HEK293 (cell line): Measurements from ENCODE around the gene DOCK3.

ENCODE experiments used
- CTCF ChIA-PET: fragments of 350-600 bp; formaldehyde crosslinking; extraction: SDS; loops from one replicate; lab custom pipeline; 2021; ENCODE audit warnings: antibody characterized with exemption; lab: Yijun Ruan, JAX
- POLR2A ChIA-PET: fragments of 300-600 bp; formaldehyde crosslinking; extraction: SDS; loops from one replicate; lab custom pipeline; 2020; ENCODE audit warnings: antibody characterized with exemption, inconsistent platforms; lab: Yijun Ruan, JAX
- H3K27ac ChIP-seq: fragments of 200-500 bp; sonication (Bioruptor generic); 2 replicates; pipeline ENCODE4 v1.5.1; 2014; ENCODE audit warnings: low read depth, low read length, control low read depth, inconsistent platforms; ENCODE audit errors: extremely low read depth
- H3K36me3 ChIP-seq, 2 experiments: fragments of 200-500 bp in 1 of 2; sonication (Bioruptor generic) in 1 of 2; 1 replicate in 1 of 2; 2 replicates in 1 of 2; pipeline ENCODE4 v1.5.1; 2014 to 2017; ENCODE audit warnings: inconsistent platforms in 2 of 2, low read length in 2 of 2; ENCODE audit not compliant: control insufficient read depth in 2 of 2, insufficient read depth in 1 of 2
- H3K4me1 ChIP-seq: fragments of 200-500 bp; sonication (Bioruptor generic); 2 replicates; pipeline ENCODE4 v1.5.1; 2014; ENCODE audit warnings: mild to moderate bottlenecking, low read length, inconsistent platforms; ENCODE audit not compliant: control insufficient read depth, insufficient read depth
- H3K4me3 ChIP-seq: 2 replicates; pipeline ENCODE4 v1.5.1; 2011; ENCODE audit warnings: low read depth, mild to moderate bottlenecking, control low read depth, low read length, moderate library complexity
- H3K9me3 ChIP-seq: fragments of 200-500 bp; sonication (Bioruptor generic); 2 replicates; pipeline ENCODE4 v1.5.1; 2014; ENCODE audit warnings: low read depth, low read length, inconsistent platforms; ENCODE audit not compliant: control insufficient read depth, insufficient read depth
- BCL11B ChIP-seq: fragments of 450-650 bp; formaldehyde crosslinking; IDR thresholded peaks from 2 replicates; pipeline ENCODE4 v1.5.1; 2016; ENCODE audit warnings: low read depth, missing biosample characterization, missing genetic modification characterization
- GLIS1 ChIP-seq: fragments of 450-650 bp; formaldehyde crosslinking; IDR thresholded peaks from 2 replicates; pipeline ENCODE4 v1.5.1; 2016; ENCODE audit warnings: missing biosample characterization, missing genetic modification characterization
- MEIS1 ChIP-seq: sonication (generic); formaldehyde crosslinking; IDR thresholded peaks from 2 replicates; pipeline ENCODE4 v1.8.1; 2022; ENCODE audit warnings: missing genetic modification reagents, mild to moderate bottlenecking, borderline replicate concordance
- OVOL3 ChIP-seq: fragments of 450-650 bp; formaldehyde crosslinking; IDR thresholded peaks from 2 replicates; pipeline ENCODE4 v1.5.1; 2016; ENCODE audit warnings: missing biosample characterization, missing genetic modification characterization
- PRDM4 ChIP-seq: fragments of 450-650 bp; formaldehyde crosslinking; IDR thresholded peaks from 2 replicates; pipeline ENCODE4 v1.5.1; 2017; ENCODE audit warnings: missing biosample characterization, missing genetic modification characterization
- ZBTB17 ChIP-seq: fragments of 450-650 bp; formaldehyde crosslinking; IDR thresholded peaks from 2 replicates; pipeline ENCODE4 v1.5.1; 2016; ENCODE audit warnings: missing biosample characterization, missing genetic modification characterization
- ZBTB6 ChIP-seq: fragments of 450-650 bp; formaldehyde crosslinking; IDR thresholded peaks from 2 replicates; pipeline ENCODE4 v1.5.1; 2017; ENCODE audit warnings: missing biosample characterization, missing genetic modification characterization
- ZNF16 ChIP-seq: fragments of 450-650 bp; formaldehyde crosslinking; IDR thresholded peaks from 2 replicates; pipeline ENCODE4 v1.5.1; 2016; ENCODE audit warnings: low read depth, missing biosample characterization, missing genetic modification characterization
- ZNF175 ChIP-seq: fragments of 450-650 bp; formaldehyde crosslinking; IDR thresholded peaks from 2 replicates; pipeline ENCODE4 v1.5.1; 2016; ENCODE audit warnings: missing biosample characterization, missing genetic modification characterization
- ZNF350 ChIP-seq: fragments of 450-650 bp; formaldehyde crosslinking; IDR thresholded peaks from 2 replicates; pipeline ENCODE4 v1.5.0; 2017; ENCODE audit warnings: missing biosample characterization, mild to moderate bottlenecking, missing genetic modification characterization
- ZNF362 ChIP-seq: fragments of 450-650 bp; formaldehyde crosslinking; IDR thresholded peaks from 2 replicates; pipeline ENCODE4 v1.5.1; 2016; ENCODE audit warnings: missing biosample characterization, missing genetic modification characterization
- ZNF391 ChIP-seq: fragments of 450-650 bp; formaldehyde crosslinking; IDR thresholded peaks from 2 replicates; pipeline ENCODE4 v1.5.1; 2016; ENCODE audit warnings: low read depth, missing biosample characterization, missing genetic modification characterization, borderline replicate concordance
- ZNF394 ChIP-seq: fragments of 450-650 bp; formaldehyde crosslinking; IDR thresholded peaks from 2 replicates; pipeline ENCODE4 v1.5.1; 2016; ENCODE audit warnings: missing biosample characterization, missing genetic modification characterization, mild to moderate bottlenecking, moderate library complexity, borderline replicate concordance
- ZNF571 ChIP-seq: fragments of 450-650 bp; formaldehyde crosslinking; IDR thresholded peaks from 2 replicates; pipeline ENCODE4 v1.5.0; 2017; ENCODE audit warnings: missing biosample characterization, missing genetic modification characterization
- ZNF654 ChIP-seq: fragments of 450-650 bp; formaldehyde crosslinking; IDR thresholded peaks from 2 replicates; pipeline ENCODE4 v1.5.1; 2016; ENCODE audit warnings: low read depth, missing biosample characterization, missing genetic modification characterization
- ZNF768 ChIP-seq: fragments of 450-650 bp; formaldehyde crosslinking; IDR thresholded peaks from 2 replicates; pipeline ENCODE4 v1.5.1; 2018; ENCODE audit warnings: missing biosample characterization, mild to moderate bottlenecking, missing genetic modification characterization
- ZSCAN16 ChIP-seq: fragments of 450-650 bp; formaldehyde crosslinking; IDR thresholded peaks from 2 replicates; pipeline ENCODE4 v1.5.1; 2016; ENCODE audit warnings: missing biosample characterization, missing genetic modification characterization
- TF ChIP-seq, protein P1 (sequence below): fragments of 450-650 bp; formaldehyde crosslinking; IDR thresholded peaks from 2 replicates; pipeline ENCODE4 v1.5.1; 2016; ENCODE audit warnings: missing biosample characterization, missing genetic modification characterization
- TF ChIP-seq, protein P2 (sequence below): fragments of 450-650 bp; formaldehyde crosslinking; IDR thresholded peaks from 2 replicates; pipeline ENCODE4 v1.5.1; 2016; ENCODE audit warnings: missing biosample characterization, missing genetic modification characterization
- TF ChIP-seq, protein P3 (sequence below): fragments of 450-650 bp; formaldehyde crosslinking; IDR thresholded peaks from 2 replicates; pipeline ENCODE4 v1.5.1; 2016; ENCODE audit warnings: missing biosample characterization, missing genetic modification characterization

The DOCK3 gene

GRCh38 chr3:50983887-50984286, 309.2 kb downstream of the DOCK3 start (continued):
- TF ChIP-seq, protein P1, sequence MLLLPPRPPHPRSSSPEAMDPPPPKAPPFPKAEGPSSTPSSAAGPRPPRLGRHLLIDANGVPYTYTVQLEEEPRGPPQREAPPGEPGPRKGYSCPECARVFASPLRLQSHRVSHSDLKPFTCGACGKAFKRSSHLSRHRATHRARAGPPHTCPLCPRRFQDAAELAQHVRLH (tag by site-specific recombination): no peak
- TF ChIP-seq ZNF394 (tag by site-specific recombination): no peak

GRCh38 chr3:50985893-50986292, 311.2 kb downstream of the DOCK3 start:
- no peak overlapping the region for H3K4me3 ChIP-seq
- no peaks in the 10 kb centered on the region for H3K36me3 ChIP-seq
- no peak overlapping the region for H3K27ac ChIP-seq
- POLR2A ChIA-PET: no interaction called here
- TF ChIP-seq ZBTB6 (tag by site-specific recombination): no peak
- no peak for TF ChIP-seq ZNF654 (tag by site-specific recombination)
- no peak for TF ChIP-seq ZNF350 (tag by site-specific recombination)
- no peak for TF ChIP-seq OVOL3 (tag by site-specific recombination)
- no peak for TF ChIP-seq GLIS1
- TF ChIP-seq ZNF362 (tag by site-specific recombination): no peak
- TF ChIP-seq ZNF571 (tag by site-specific recombination): no peak
- no peak for TF ChIP-seq ZNF391
- no peak for TF ChIP-seq ZNF175 (tag by site-specific recombination)
- TF ChIP-seq, protein P2, sequence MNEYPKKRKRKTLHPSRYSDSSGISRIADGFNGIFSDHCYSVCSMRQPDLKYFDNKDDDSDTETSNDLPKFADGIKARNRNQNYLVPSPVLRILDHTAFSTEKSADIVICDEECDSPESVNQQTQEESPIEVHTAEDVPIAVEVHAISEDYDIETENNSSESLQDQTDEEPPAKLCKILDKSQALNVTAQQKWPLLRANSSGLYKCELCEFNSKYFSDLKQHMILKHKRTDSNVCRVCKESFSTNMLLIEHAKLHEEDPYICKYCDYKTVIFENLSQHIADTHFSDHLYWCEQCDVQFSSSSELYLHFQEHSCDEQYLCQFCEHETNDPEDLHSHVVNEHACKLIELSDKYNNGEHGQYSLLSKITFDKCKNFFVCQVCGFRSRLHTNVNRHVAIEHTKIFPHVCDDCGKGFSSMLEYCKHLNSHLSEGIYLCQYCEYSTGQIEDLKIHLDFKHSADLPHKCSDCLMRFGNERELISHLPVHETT (tag by site-specific recombination): no peak
- TF ChIP-seq ZNF16 (tag by site-specific recombination): no peak
- TF ChIP-seq MEIS1 (CRISPR knock-in tag): no peak
- no peak for TF ChIP-seq ZBTB17 (tag by site-specific recombination)
- TF ChIP-seq BCL11B (tag by site-specific recombination): no peak
- TF ChIP-seq ZSCAN16 (tag by site-specific recombination): no peak
- TF ChIP-seq, protein P3, sequence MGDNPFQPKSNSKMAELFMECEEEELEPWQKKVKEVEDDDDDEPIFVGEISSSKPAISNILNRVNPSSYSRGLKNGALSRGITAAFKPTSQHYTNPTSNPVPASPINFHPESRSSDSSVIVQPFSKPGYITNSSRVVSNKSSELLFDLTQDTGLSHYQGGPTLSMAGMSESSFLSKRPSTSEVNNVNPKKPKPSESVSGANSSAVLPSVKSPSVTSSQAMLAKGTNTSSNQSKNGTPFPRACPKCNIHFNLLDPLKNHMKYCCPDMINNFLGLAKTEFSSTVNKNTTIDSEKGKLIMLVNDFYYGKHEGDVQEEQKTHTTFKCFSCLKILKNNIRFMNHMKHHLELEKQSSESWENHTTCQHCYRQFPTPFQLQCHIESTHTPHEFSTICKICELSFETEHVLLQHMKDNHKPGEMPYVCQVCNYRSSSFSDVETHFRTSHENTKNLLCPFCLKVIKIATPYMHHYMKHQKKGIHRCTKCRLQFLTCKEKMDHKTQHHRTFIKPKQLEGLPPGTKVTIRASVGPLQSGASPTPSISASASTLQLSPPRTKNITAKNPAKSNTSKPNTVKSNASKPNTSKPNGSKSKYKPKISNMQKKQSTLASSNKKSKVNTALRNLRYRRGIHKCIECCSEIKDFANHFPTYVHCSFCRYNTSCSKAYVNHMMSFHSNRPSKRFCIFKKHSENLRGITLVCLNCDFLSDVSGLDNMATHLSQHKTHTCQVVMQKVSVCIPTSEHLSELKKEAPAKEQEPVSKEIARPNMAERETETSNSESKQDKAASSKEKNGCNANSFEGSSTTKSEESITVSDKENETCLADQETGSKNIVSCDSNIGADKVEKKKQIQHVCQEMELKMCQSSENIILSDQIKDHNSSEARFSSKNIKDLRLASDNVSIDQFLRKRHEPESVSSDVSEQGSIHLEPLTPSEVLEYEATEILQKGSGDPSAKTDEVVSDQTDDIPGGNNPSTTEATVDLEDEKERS (tag by site-specific recombination): no peak
- no peak for TF ChIP-seq ZNF768 (tag by site-specific recombination)
- TF ChIP-seq PRDM4 (tag by site-specific recombination): no peak
- TF ChIP-seq, all 188 proteins: peak for 0
- Histone ChIP-seq H3K4me1 (no peaks in the 10 kb centered on the region), H3K9me3 (no peaks in the 10 kb centered on the region)
- CTCF ChIA-PET: interaction anchor here (0.6 to 1.6 kb wide), 3 partner anchors 14 to 115 kb away, joined by 3 read pairs; no protein-coding TSS in a partner anchor
